Retinal pigment epithelial cell (primary cell): ENCODE data around the gene HUWE1.

Experiments
- DNase-seq: peaks from one replicate; pipeline ENCODE4 v3.0.0-alpha.2; 2010; ENCODE audit warnings: low read depth
- H3K4me3 ChIP-seq: 2 replicates; pipeline ENCODE4 v1.5.1; 2011; ENCODE audit warnings: mild to moderate bottlenecking, low read length, control low read depth, moderate library complexity
- TF ChIP-seq, protein P1 (sequence below): conservative IDR thresholded peaks from 2 replicates; pipeline ENCODE4 v1.5.1; 2011; ENCODE audit warnings: low read depth, low read length, control low read depth, inconsistent platforms

HUWE1 gene

DNA sequence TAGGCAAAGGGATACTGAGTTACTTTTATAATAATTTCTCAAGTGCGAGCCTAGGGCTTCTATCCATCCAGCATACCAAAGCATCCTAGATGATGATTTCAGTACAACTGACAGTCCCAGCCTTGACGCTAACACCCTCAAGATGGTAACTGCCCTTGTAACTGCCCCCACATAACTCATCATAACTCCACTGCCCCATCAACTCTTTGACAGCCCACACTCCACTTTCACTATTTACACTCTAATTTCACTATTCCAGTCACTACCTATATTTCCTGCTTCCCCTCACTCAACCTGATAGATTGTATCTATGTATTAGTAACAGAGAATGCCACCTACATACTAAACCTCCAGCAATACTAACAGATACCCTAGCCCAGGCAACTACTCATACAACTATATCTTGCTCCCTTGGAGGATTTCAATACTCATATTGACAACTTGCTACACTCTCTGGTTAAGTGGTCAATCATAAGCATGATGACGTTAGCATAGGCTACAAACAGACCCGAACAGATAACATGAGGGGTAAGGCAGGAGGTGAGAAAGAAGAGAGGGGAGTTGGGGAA lies 65.0 kb downstream of the HUWE1 start:
- H3K4me3 ChIP-seq = no peak overlapping the region
- TF ChIP-seq, protein P1, sequence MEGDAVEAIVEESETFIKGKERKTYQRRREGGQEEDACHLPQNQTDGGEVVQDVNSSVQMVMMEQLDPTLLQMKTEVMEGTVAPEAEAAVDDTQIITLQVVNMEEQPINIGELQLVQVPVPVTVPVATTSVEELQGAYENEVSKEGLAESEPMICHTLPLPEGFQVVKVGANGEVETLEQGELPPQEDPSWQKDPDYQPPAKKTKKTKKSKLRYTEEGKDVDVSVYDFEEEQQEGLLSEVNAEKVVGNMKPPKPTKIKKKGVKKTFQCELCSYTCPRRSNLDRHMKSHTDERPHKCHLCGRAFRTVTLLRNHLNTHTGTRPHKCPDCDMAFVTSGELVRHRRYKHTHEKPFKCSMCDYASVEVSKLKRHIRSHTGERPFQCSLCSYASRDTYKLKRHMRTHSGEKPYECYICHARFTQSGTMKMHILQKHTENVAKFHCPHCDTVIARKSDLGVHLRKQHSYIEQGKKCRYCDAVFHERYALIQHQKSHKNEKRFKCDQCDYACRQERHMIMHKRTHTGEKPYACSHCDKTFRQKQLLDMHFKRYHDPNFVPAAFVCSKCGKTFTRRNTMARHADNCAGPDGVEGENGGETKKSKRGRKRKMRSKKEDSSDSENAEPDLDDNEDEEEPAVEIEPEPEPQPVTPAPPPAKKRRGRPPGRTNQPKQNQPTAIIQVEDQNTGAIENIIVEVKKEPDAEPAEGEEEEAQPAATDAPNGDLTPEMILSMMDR = no peak
- no peak for DNase-seq

DNA sequence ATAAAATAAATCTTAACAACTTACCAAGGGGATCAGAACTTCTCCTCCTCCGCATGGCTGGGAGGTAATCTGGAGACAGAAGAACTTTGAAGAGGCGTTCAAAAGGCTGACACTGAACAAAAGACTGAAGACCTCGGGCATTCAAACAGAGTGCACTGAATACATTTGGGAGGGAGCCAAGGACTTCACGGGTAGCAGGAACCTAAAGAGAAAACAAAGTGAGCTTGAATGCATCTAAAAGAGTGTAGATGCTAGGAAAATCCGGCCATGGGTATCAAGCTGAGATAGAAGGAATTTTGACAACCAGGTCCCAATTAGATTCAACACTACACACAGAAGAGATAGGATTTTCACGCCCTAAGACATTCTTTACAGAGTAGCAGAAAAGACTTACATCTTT lies 69.6 kb downstream of the HUWE1 start:
- DNase-seq = no peak
- TF ChIP-seq, protein P1 = no peak
- no peak overlapping the region for H3K4me3 ChIP-seq

DNA sequence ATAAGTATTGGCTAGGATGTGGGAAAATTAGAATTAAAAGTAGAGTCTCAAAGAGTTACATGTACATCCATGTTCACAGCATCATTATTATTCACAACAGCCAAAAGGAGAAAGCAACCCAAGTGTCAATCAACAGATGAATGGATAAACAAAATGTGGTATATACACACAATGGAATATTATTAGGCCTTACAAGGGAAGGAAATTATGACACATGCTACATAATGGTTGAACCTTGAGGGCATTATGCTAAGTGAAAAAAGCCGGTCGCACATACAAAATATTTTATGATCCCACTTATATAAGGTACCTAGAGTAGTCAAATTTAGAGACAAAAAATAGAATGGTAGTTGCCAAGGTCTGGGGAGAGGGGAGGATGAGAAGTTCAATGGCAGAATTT lies 80.1 kb downstream of the HUWE1 start:
- TF ChIP-seq, protein P1 = no peak
- DNase-seq = no peak
- no peak overlapping the region for H3K4me3 ChIP-seq

DNA sequence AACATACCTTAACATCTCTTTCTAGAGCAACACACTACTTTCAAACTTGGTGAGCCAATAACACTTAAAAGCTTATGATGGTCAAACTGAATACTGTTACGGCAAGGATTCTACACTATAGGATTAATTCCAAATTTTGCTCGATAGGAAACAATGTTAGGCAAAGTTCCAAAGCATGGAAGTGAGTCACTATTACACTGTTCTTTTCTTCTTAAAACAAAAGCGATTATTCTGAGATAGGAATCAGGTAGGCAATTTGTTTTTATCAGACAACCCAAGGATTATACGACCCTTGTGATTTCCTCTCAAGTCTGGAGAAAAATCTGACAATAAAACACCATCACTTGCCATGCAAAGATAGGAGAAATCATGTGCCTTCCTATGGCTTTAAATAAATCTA lies 81.5 kb downstream of the HUWE1 start:
- H3K4me3 ChIP-seq = no peak overlapping the region
- DNase-seq = no peak
- TF ChIP-seq, protein P1 = no peak

DNA sequence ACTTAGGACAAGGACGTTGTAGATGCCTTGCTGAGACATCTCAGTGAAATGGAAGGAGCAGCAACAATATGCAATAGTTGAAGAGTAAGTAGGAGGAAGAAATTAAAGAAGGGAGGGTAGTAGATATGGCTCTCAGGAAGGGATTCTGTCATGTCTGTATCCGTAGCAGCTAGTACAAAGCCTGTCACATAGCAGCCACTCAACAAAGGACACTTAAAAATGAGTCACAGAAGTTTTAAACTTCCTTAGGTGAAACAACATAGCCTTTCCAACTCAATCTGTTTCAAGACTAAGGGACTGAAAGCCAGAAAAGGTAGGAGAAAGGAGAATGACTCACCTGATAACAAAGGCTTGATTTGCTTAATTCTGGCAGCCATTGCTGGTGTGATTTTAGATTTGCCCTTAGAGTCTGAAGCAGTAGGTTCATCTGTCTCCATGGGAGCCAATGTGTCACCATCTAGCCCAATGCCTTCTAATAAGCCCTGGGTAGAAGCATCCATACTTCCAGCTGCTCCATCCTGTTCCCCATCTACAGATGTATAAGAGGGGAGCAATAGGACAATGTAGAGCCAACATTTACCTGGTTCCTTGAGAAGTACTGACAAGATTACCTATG lies 86.6 kb downstream of the HUWE1 start:
- no peak overlapping the region for H3K4me3 ChIP-seq
- DNase-seq = no peak
- TF ChIP-seq, protein P1 = no peak

DNA sequence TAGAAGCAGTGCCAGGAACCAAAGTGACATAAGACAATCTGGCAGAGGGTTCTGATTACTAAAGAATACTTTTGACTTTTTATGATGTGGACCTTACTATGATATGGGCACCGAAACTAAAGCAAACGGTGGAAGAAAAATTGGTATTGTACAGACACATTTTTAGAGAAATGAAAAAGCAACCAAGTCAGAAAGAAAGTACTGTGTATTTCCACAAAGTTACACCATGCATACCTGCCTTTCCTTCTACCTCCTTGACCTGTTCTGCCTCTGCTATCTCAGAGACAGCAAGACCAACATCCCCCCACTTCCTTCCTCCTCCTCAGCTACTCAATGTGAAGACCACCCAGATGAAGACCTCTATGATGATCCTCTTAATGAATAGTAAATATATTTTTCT lies 88.3 kb downstream of the HUWE1 start:
- DNase-seq = no peak
- no peak overlapping the region for H3K4me3 ChIP-seq
- TF ChIP-seq, protein P1 = no peak

DNA sequence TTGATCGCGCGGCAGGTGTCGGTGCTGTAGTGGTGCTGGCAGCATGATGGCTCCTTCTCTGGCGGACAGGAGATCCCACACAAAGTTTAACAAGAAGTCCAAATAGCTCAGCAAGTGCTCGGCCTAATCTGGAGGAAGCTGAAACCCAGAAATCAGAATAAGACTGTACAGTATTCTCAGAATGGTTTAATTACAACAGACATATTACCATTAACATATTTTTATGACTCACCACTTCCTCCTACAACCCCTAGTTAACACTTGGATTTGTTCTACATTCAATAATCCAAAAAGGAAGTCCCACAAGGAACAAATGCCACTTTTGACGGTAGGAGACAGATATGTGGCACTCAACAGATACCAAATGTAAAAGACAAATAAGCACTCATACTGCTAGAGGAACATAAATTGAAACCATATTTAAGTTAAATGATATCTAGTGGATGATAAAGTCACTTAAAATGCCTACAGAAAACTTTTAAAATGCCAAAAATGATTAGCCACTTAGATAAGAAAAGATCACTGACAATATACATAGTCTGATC lies 91.2 kb downstream of the HUWE1 start:
- TF ChIP-seq, protein P1 = no peak
- H3K4me3 ChIP-seq = no peak overlapping the region
- no peak for DNase-seq
